GM20431 (cell line): ENCODE data around the gene HOXA5.

Experiments used
- in situ Hi-C: fragments of 300-500 bp; cut with MseI, MboI; formaldehyde crosslinking; loops from one replicate; pipeline ENCODE4 v1.15.0; 2020; ENCODE audit warnings: low sequenced_read_pairs; ENCODE audit not compliant: unreplicated experiment

HOXA5 gene

GRCh38 chr7:27101957-27102580, 41.4 kb downstream of the HOXA5 start:
- in situ Hi-C loops, result no loop called here

GRCh38 chr7:27101171-27101956, 42.1 kb downstream of the HOXA5 start:
- in situ Hi-C loops, result no loop called here

- in situ Hi-C loops, result no loop called here
Measured at GRCh38 chr7:27100694-27101170, 42.7 kb downstream of the HOXA5 start.

GRCh38 chr7:27099453-27100370, 43.8 kb downstream of the HOXA5 start:
- in situ Hi-C loops, result no loop called here

- in situ Hi-C loops, result no loop called here
Measured at GRCh38 chr7:27098578-27099451, 44.7 kb downstream of the HOXA5 start.

GRCh38 chr7:27097686-27098577, 45.5 kb downstream of the HOXA5 start:
- in situ Hi-C loops, result no loop called here

GRCh38 chr7:27096768-27097514, 46.5 kb downstream of the HOXA5 start:
- in situ Hi-C loops, result no loop called here

GRCh38 chr7:27095897-27096767, 47.3 kb downstream of the HOXA5 start, which contains the start of gene HOXA1:
HOXA1 (minus strand) TSS chr7:27096000; CDS start chr7:27095912, 88 bp downstream.
- in situ Hi-C loops, result no loop called here

- in situ Hi-C loops, result no loop called here
Measured at GRCh38 chr7:27095050-27095896, 48.2 kb downstream of the HOXA5 start.

GRCh38 chr7:27094304-27095049, 49.0 kb downstream of the HOXA5 start:
- in situ Hi-C loops, result no loop called here

GRCh38 chr7:27093184-27093895, 50.1 kb downstream of the HOXA5 start:
- in situ Hi-C loops, result no loop called here

- in situ Hi-C loops, result no loop called here
Measured at GRCh38 chr7:27092819-27093110, 50.7 kb downstream of the HOXA5 start.

- in situ Hi-C loops, result no loop called here
Measured at GRCh38 chr7:27091941-27092818, 51.3 kb downstream of the HOXA5 start.

GRCh38 chr7:27091105-27091504, 52.4 kb downstream of the HOXA5 start:
- in situ Hi-C loops, result no loop called here
